ENCODE data around the gene TACR2.

Gene TACR2

DNA sequence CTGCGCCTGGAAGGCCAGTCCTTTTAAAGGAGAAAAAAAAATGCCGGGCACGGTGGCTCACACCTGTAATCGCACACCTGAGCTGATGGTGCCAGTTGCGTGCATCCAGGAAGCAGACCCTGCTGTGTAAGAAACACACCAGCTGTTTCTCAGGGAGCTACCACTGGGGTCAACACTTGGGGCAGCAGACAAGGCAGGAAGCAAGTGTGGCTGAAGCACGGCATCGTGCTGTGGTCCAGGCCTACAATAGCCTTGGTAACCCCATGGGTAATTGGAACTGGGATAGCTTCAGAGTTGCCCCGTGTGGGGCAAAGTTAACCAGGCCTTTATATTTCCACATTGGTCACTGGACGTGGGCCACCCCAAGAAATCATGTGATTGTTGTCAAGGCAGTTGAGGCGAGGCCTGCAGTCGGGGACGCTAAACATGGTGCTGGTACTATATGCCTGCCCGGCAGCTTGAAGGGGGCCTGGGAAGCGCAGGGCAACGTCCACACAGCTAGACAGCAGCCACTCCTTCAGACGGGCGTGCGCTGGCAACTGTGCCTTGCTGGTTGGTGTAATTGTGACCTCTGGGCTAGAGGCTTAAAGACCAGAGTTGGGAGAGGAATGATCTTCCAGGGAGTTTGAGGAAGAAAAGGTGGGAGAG is 2.5 kb upstream of the TACR2 start:
- DNase-seq (ENCODE audit: low spot score) = no peak

DNA sequence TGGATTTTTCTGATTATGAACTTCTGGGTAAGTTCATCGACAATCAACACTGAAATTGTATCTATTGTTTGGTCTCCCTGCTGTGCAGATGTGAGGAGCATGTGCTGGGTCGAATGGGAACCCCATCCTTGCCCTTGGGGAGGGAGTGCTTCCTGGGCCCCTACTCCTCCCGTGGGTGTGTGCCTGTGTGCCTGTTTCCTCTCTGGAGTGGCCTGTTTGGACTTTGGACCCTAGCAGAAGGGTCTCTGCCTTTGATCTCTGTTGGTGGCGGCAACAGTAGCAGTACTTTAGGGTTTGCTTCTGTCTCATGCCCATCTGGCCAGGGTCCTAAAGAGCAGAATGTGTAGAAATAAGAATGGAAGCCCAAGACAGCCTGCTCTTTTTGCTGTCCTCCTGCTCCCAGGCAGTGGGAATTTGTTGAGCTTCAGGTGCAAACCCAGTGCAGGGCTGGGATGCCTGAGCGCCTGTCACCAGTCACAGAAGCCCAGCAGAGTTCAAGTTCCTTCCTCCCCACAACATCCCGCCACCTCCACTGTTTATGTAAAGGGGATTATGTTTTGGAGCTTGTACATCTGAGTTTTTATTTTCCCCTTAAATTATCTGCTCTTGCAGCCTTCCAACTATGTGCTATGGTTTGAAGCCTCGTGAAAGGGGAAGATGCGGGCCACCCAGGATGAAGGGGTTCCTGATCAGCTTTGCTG is 1.5 kb upstream of the TACR2 start:
- no peak for DNase-seq (ENCODE audit: low spot score)

DNA sequence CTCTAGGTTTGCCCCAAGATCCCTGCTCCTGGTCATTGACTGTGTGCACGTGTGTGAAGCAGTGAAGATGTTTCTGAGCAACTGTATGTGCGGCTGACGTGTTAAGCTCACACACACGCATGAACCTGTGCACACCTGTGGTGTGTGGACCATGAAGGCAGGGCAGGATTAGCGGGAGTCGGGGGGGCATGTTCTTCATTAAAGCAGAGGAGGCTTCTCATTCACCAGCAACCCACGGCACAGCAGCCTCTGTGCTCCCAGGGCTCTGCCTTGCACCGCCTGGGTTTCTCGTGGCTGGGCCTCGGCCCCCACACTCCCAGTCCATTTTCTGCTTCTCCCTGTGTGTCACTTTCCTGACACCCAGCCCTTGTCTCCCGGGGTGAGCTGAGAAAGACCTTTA is 824 bp upstream of the TACR2 start:
- DNase-seq (ENCODE audit: low spot score) = no peak

DNA sequence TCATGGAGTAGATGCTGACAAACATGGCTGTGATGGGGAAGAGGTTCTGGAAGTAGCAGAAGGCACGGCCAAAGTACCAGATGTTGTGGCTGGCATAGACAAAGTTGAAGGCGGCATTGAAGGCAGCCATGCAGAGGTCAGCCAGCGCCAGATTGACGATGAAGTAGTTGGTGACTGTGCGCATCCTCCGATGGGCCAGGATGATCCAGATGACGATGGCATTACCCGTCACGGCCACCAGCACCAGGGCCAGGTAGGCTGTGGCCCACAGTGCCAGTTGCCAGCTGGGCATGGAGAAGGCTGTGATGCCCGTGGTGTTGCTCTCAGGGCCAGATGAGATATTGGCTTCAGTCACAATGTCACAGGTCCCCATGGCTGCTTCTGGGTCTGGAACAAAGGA is 767 bp downstream of the TACR2 start:
- no peak for DNase-seq (ENCODE audit: low spot score)

DNA sequence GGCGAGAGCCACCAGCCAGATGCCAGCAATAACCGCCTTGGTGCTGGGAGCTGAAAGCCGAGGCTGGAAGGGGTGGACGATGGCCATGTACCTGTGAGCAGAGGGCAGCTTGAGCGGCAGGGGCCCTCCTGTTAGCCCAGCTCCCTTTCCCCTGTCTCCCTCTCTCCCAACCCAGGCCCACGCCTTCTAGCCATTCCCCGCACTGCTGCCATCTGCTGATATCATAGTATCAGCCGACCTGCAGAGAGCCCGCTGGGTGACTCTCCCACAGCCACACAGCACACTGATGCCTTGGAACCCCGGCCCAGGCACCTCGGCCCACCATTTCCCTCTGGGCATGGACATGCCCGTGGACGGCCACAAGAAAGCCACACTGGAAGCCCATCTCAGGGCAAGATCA is 1.7 kb downstream of the TACR2 start:
- DNase-seq (ENCODE audit: low spot score) = no peak

DNA sequence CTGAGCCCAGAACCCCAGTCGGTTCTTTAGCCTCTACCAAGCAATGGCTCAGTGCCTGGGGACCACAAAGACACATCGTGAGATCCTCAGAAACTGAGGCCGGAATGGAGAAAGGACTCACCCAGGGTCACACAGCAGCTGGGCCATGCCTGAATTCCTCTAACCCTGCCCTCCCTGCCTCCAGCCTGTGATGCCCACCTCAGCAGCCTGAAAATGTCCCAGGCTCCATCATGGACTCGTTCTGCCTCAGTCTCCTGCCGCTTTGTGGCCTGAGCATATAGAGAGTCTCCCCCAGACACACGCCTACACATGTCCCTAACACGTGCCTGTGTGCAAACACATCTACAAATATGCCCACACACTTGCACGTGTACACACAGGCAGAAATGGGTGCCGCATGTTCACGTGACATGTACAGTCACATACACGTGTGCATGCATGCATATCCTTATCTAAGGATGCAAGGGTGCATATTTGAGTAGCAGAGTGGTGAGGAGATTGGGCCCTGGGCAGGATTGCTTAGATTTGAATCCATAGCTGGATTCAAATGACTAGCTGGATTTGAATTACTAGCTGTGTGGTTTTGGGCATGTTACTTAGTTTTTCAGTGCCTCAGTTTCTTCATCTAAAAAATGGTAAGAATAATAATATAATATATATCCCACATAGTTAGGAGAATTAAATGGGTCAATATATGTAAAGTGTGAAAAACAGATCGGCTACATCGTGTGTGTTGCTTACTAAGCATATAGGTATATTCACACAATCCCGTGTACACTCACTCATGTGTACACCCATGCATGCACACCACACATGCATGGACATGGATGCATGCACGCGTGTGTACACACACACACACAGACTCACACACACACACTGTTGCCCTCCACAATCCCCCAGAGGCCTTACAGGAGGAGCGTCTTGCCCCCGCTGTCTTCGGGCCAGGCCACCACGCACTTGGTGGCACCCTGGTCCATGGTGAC is 2.4 kb downstream of the TACR2 start:
- no peak for DNase-seq (ENCODE audit: low spot score)

DNA sequence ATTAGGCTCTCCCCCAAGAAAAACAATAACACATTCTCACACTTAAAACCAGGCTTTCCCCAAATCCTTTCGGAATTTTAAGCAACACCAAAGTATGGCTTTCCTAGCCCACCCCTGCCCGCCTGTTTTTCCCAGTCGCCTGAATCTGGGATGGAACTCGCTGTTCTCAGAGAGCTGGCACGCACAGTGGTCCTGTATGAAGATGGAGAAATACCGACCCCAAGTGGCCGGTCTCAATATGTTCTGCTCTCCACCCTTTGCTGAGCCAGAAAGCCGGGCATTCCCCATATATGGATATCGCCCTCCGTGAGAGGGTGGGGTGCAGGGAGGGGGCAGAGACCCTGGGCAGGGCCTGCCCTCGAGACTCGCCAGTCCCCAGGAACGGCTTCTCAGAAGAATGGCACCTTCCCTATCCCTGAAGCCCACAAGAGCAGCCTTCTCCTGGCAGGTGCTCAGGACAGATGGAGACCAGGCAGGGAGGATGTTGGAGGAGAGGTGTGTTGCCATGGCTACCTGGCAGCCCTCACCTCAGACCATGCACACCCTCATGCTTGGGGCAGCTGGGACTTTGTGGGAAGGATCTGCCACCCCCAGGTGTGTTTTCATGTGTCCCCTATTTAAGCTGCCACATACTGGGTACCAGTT is 3.4 kb downstream of the TACR2 start:
- DNase-seq (ENCODE audit: low spot score) = peak; percentile 61

DNA sequence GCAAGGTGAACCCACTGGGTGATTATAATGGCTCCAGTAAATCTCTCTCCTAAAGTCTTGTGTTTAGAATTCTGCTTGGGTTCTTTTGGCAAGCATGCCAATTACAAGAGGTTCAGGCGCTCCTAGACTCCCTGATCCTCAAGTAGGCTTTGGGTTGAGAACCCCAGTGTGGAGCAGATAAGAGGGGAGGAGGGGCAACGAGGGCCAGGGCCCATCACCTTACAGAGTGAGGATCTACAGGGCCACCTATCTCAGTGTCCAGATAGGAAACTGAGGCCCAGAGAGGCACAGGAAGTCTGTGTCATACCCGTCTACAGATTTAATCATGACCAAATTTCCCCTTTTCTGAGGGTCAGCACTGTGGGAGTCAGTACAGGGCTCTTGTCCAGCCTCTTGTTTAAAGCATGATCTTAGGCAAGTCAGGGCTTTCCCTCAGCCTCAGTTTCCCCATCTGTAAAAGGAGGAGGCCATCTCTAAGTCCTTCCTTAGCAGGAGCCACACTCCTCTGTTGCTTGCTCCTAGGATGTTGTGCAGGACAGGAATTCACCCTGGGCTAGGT is 4.4 kb downstream of the TACR2 start:
- no peak for DNase-seq (ENCODE audit: low spot score)

DNA sequence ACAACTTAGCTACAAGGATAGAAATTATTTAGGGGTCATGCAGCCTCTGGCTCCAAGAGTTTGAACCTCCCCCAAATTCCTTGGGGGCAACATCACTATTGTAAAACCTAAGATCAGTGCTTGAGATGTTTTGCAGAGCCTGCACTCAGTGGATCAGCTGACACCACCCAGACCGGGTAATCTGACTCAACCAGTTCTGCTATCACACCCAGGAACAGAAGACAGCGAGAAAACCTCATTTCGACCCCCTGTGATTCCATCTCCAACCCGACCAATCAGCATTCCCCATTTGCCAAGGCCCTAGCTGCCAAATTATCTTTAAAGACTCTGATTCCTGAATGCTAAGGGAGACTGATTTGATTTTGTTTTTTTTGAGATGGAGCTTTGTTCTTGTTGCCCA is 5.2 kb downstream of the TACR2 start:
- no peak for DNase-seq (ENCODE audit: low spot score)

DNA sequence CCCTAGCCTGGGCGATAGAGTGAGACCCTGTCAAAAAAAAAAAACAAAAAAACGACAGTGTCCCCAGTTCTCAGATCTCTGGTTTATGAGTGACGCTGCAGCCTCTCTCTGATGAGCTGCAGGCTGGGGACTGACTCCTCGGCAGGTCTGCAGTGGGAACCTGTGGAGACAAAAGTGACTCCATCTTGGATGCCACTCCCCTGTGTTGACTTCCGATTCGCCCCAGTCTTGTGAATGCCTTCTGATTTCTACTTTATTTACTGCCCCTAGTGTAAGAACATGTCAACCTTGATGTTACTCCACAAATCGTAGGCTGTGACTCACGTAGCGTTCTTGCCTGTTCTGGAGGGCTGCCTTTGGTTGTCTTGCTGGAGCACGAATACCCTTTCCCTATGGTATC is 6.2 kb downstream of the TACR2 start:
- no peak for DNase-seq (ENCODE audit: low spot score)

DNA sequence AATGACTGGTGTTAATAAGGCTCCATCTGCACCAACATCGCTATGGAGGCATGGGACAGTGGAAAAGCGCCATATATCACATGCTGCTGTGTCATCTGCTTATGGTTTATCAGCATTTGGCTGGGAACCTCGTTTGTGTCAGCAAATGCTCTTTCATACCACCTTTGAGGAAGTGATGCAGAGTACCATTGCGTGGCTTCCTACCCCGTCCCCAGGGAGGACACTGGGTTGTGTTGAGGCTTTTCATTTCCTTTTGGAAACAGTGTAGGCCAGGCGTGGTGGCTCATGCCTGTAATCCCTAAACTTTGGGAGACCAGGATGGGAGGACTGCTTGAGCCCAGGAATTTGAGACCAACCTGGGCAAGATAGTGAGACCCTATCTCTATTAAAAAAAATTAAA is 6.8 kb downstream of the TACR2 start:
- DNase-seq (ENCODE audit: low spot score) = no peak

DNA sequence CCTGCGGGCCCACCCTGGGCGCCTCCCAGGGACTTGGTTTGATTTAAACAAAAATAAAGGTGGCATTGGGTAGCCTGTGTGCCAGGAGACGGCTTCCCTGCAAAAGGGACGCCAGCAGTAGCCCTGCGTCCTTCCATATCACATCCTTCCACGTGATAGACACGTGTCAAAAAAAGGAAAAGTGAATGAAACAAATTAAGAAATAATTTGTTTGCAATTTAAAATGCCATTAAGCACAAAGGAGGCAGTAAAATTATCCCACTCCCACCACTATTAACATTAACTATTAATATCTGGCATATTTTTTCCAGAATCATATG is 7.6 kb downstream of the TACR2 start:
- DNase-seq (ENCODE audit: low spot score) = no peak

DNA sequence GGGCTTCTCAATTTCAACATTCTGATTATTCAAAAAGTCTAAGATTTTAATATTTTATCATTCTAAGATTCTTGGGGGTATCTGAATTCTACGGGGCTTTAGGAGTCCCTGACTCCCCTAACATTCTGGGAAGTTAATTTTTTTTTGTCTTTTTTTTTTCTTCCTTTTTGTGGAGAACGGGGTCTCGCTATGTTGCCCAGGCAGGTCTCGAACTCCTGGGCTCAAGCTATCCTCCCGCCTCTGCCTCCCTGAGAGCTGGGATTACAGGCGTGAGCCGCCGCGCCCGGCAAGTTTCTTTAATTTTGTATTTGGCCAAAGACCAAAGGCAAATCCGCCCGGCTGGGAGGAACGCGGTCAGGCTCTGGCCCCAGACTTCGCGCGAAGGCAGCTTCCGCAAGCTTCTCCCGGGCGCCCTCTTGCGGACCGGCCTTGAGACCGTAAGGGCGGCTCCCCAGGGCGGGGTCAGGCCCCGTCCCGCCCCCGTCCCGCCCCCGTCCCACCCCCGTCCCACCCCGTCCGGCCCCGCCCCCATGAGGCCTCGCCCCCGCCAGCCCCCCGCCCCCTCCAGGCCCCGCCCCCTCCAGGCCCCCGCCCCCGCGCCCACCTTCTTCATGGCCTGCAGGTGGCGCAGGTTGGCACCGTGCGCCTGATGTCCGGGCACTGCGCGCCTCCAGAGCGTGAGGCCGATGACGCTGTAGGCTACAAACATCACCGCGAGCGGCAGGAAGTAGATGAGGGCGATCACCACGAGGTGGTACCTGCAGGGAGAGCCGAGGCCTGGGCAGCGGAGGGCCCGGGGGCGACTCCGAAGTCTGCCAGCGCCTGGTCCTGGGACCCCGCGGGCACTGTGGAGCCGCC is 8.2 kb downstream of the TACR2 start:
- DNase-seq (ENCODE audit: low spot score) = peak; percentile 94

DNA sequence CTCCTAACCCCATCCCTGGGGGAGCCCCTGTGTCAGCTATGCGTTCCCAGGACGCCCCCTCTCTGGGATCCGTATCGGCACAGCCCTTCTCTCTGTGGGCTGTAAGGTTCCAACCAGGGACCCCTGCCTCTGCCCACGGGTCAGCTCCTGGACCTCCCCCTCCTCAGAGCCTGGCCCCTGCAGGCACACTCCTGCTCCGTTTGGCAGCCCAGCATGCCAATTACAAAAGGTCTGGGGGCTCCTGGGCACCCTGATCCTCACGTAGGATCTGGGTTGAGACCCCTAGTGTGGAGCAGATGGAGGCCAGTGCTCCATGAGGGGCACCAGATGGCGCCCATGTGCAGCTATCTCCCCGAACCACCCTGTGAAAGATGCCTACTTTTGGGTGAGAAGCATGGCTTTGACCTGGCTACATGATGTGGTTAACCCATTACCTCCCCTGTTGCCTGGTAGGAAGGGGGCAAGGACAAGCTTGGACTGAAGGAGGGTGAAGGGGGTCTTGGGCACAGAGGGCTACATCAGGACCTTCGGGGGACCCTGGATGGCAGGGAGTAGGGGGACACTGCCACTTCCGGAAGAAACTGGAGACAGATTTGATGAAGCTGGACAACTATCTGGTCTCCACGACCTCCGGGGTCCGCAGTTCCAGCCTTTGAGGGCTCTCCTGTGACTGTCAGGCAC is 9.0 kb downstream of the TACR2 start:
- DNase-seq (ENCODE audit: low spot score) = no peak

DNA sequence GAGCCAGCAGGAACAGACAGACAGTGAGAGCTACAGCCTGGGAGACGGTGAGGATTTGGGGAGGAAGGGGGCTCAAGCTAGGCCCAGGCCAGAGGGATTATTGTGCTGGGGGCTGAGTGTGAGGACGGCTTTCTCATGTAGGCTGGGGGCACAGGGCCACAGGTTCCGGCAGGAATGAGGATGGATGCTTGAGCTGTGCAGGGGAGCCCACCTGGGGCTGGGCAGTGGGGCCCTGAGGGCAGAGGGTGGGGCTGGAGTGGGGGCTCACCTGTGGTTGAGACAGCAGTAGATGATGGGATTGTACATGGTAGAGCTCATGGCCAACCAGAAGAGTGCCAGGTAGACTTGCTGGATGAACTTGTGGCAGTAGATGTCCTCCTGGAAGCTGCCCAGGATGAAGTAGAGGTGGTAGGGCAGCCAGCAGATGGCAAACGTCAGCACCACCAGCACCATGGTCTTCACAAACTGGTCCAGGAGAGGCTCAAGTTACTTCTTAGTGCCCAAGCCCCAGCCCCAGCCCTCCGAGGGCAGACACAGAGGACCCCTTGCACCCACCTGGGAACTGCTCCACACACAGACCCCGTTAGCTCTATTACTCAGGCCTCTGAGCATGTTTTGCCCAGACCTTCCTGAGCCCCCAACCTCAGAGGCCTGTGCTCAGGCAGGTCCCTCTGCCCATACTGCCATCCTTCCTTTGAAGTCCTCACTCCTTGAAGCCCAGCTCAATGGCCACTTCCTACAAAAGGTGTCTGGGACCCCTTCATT is 9.7 kb downstream of the TACR2 start:
- DNase-seq (ENCODE audit: low spot score) = no peak

DNA sequence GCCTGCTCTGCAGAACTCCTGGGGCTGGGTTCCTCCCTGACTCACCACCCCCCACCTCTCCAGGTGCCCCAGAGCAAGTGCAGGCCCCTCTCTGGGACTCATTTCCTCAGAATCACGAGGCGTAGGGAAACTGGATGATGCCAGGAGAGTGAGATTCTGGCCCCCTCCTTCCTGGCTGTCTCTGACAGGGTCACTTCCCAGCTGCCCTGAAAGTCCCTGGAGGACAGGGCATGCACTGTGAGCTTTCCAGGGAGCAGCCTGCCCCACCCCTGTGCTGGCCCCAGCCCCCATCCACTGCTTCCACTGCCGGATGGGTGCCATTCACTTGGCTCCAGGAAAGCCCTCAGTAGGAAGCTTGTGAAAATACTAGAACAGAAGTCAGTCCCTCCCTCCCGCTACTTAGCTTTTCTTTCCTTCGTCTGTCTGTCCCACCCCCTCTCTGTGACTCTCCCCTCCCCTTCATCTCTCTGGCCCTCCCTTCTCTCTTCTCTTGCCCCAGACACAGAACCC is 10.4 kb downstream of the TACR2 start:
- DNase-seq (ENCODE audit: low spot score) = no peak

DNA sequence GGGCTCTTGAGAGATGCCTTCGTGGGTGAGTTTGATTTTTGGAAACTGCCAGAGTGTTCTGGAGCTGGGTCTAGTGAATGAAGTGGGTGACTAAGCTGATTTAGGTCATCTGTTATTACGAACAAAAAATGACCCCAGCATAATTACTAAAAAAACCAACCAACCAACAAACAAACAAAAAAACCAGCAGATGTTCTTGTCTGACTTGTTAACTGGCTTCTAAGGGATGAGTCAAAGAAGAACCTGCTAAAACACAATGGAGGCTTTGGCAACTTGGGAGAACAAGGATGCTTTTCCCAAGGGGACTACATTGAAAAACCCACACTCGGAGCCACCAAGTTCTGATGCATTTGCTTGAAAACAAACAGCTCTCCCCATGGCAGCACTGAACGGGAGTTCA is 11.5 kb downstream of the TACR2 start:
- no peak for DNase-seq (ENCODE audit: low spot score)

DNA sequence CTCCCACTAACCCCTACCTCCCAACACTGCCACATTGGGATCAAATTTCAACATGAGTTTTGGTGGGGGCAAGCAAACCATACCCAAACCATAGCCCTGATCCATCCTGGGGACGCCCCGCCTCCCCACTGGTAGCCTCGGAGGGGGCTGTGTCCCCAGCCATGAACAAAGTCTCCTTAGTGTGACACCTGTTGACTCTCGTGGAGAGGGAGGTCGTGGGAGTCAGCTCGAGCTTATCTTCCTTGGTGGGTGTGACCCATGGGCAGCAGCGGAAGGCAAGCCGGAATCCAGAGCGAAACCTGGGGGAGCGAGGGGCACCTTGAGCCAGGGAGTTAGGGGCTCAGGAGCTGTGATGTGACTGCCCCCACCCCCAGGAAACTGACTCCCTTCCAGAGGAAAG is 11.9 kb downstream of the TACR2 start:
- no peak for DNase-seq (ENCODE audit: low spot score)

DNA sequence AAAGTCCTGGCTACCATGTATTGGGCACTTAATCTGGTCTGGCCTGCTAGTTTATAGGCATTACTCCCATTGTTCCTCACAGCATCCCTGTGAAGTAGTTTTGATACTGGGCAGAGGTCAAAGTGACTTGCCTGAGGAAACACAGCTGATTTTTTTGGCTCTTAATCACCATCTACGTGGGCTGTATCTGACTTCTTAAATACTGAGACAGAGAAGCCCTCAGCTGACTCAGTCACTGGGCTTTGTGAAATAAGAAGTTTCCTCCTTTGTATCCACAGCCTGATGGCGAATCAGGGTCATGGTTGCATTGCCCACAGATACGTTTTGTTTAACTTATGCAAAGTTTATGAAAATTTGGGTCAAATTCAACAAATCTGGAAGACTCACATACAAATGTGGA is 13.2 kb downstream of the TACR2 start:
- DNase-seq (ENCODE audit: low spot score) = no peak

DNA sequence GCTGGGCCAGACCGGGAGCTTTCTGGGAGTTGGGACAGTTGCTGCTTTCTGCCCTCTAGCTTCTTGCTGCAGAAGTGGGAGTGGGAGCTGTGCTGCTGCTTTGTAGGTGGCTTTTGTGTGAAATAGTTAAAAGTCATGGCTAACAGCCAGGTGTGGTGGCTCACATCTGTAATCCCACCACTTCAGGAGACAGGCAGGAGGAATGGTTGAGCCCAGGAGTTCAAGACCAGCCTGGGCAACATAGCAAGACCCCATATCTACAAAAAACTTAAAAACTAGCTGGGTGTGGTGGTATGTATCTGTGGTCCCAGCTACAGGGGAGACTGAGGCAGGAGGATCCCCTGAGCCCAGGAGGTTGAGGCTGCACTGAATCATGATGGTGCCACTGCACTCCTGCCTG is 13.7 kb downstream of the TACR2 start:
- DNase-seq (ENCODE audit: low spot score) = no peak

Data from D341Med (cell line).